ENCODE measurements around the gene YPEL2.

GRCh38 chr17:59404471-59404870, 73.0 kb downstream of the YPEL2 start:
- TF ChIP-seq CTCF (IDR thresholded peaks at IDR 0.05; ENCODE audit: insufficient read depth, low read depth, low read length) = no peak
- no peak for TF ChIP-seq EZH2 (IDR thresholded peaks at IDR 0.05; ENCODE audit: insufficient read depth, low read length)

Data from astrocyte (in vitro differentiated cells and primary cell).